CD4-positive, alpha-beta T cell (primary cell): Measurements from ENCODE around the gene CLEC18C. TPM values are rescaled to one million over a fixed set of nuclear protein-coding genes. Genes with fewer than 3 reads are reported as not detected.

ENCODE experiments used
- ATAC-seq: fragments of 200-7000 bp; cut with Tn5 transposase; one replicate; pipeline ENCODE4 v1.10.0; 2022; ENCODE audit warnings: mild to moderate bottlenecking; ENCODE audit not compliant: poor library complexity
- CTCF ChIA-PET: fragments of 350-600 bp; sonication (Branson Sonifier 250); formaldehyde crosslinking; loops from one replicate; lab custom pipeline; 2021; ENCODE audit warnings: antibody characterized with exemption, inconsistent platforms; lab: Charles Lee
- POLR2A ChIA-PET: fragments of 350-600 bp; sonication (Branson Sonifier 250); formaldehyde crosslinking; loops from one replicate; lab custom pipeline; 2021; ENCODE audit warnings: antibody characterized with exemption, inconsistent platforms; lab: Charles Lee
- DNase-seq, 14 experiments: peaks; one replicate each; pipeline ENCODE4 v3.0.0-alpha.2; 2013 to 2020; ENCODE audit warnings: mixed read lengths in 2 of 14
- H3K27ac ChIP-seq, 2 donors: one replicate each; pipeline versions ENCODE4 v1.5.1 to v1.7.0; 2013; ENCODE audit warnings: low read length in 2 of 2, low read depth in 1 of 2, mild to moderate bottlenecking in 1 of 2
- H3K27me3 ChIP-seq, 2 experiments: 1 replicate in 1 of 2; 2 replicates in 1 of 2; pipeline versions ENCODE4 v1.6.1 to v1.7.0; 2013; ENCODE audit warnings: low read length in 2 of 2, control low read depth in 1 of 2, mild to moderate bottlenecking in 1 of 2, moderate library complexity in 1 of 2; ENCODE audit not compliant: insufficient read depth in 2 of 2, control insufficient read depth in 1 of 2
- H3K36me3 ChIP-seq: one replicate; pipeline ENCODE4 v1.6.1; 2013; ENCODE audit warnings: low read length, control low read depth; ENCODE audit not compliant: insufficient read depth
- H3K4me1 ChIP-seq: one replicate; pipeline ENCODE4 v1.6.1; 2013; ENCODE audit warnings: low read length, control low read depth; ENCODE audit not compliant: insufficient read depth
- H3K4me3 ChIP-seq: one replicate; pipeline ENCODE4 v1.5.1; 2013; ENCODE audit warnings: mild to moderate bottlenecking, low read length, moderate library complexity
- H3K9me3 ChIP-seq, 2 experiments: 1 replicate in 1 of 2; 2 replicates in 1 of 2; pipeline versions ENCODE4 v1.6.1 to v1.7.0; 2013; ENCODE audit warnings: low read length in 2 of 2, mild to moderate bottlenecking in 2 of 2, control low read depth in 1 of 2, moderate library complexity in 1 of 2; ENCODE audit not compliant: control insufficient read depth in 1 of 2, insufficient read depth in 1 of 2
- H3K27ac Mint-ChIP-seq: one replicate; pipeline ENCODE4 v1.8.0; 2020; ENCODE audit warnings: mixed read lengths
- H3K27me3 Mint-ChIP-seq: one replicate; pipeline ENCODE4 v1.8.0; 2021; ENCODE audit warnings: mixed read lengths
- H3K36me3 Mint-ChIP-seq: one replicate; pipeline ENCODE4 v1.8.0; 2021; ENCODE audit warnings: low read depth, mixed read lengths
- H3K4me1 Mint-ChIP-seq: one replicate; pipeline ENCODE4 v1.8.0; 2021; ENCODE audit warnings: low read depth, mixed read lengths
- H3K4me3 Mint-ChIP-seq: one replicate; pipeline ENCODE4 v1.8.0; 2020; ENCODE audit warnings: mild to moderate bottlenecking, mixed read lengths
- H3K9me3 Mint-ChIP-seq: one replicate; pipeline ENCODE4 v1.8.0; 2020; ENCODE audit warnings: mixed read lengths
- CTCF ChIP-seq: fragments of 200-600 bp; IDR thresholded peaks from one replicate; pipeline ENCODE4 v1.8.0; 2022; ENCODE audit warnings: antibody characterized with exemption, mild to moderate bottlenecking
- intact Hi-C, 2 experiments: fragments of 100-400 bp; cut with DNase I in 1 of 2; cut with micrococcal nuclease in 1 of 2; formaldehyde crosslinking; loops; one replicate each; pipeline versions ENCODE4 v1.15.1 to v1.9.0; 2023 to 2025; cut with DNase I, micrococcal nuclease
- total RNA-seq, 174 experiments: library from RNA in 2 of 174; stranded (reverse) in 2 of 174; gene quantifications; one replicate each; pipeline ENCODE4 v1.2.3 and lab custom pipeline; 2021 to 2026

CLEC18C gene
- total RNA-seq, 2 experiments from 2014 or later: not detected

- intact Hi-C loops: loop anchor here (10.0 kb wide), 2 partner anchors 494 to 1964 kb away; no protein-coding TSS in a partner anchor
- Mint-ChIP-seq H3K36me3 (peaks cover 6% of the 10 kb centered on the region), H3K9me3 (no peaks in the 10 kb centered on the region), H3K27me3 (no peaks in the 10 kb centered on the region), H3K4me1 (peaks cover 5% of the 10 kb centered on the region), H3K4me3 (no peak overlapping the region), H3K27ac (no peak overlapping the region)
- POLR2A ChIA-PET: no interaction called here
- no peak for DNase-seq
- CTCF ChIA-PET: no interaction called here
- H3K36me3 ChIP-seq: peaks cover 47% of the 10 kb centered on the region
- TF ChIP-seq CTCF: no peak
- no peaks in the 10 kb centered on the region for H3K9me3 ChIP-seq
- H3K4me3 ChIP-seq: no peak overlapping the region
- no peak overlapping the region for H3K27ac ChIP-seq
- H3K4me1 ChIP-seq: no peaks in the 10 kb centered on the region
- H3K27me3 ChIP-seq: no peaks in the 10 kb centered on the region
- no peak for ATAC-seq
Observed at GRCh38 chr16:70160821-70161220, 12.8 kb upstream of the CLEC18C start.

- peak overlapping the region; percentile 5 for H3K27ac Mint-ChIP-seq
- peaks cover 5% of the 10 kb centered on the region for H3K4me1 Mint-ChIP-seq
- H3K27ac ChIP-seq: no peak overlapping the region
- no peak overlapping the region for H3K4me3 ChIP-seq
- no peaks in the 10 kb centered on the region for H3K4me1 ChIP-seq
- CTCF ChIA-PET: no interaction called here
- TF ChIP-seq CTCF: no peak
- H3K36me3 ChIP-seq: peaks cover 42% of the 10 kb centered on the region
- DNase-seq (no peak), ATAC-seq (no peak)
- H3K27me3 Mint-ChIP-seq: no peaks in the 10 kb centered on the region
- intact Hi-C loops: loop anchor here (10.0 kb wide), 2 partner anchors 493 to 1963 kb away; no protein-coding TSS in a partner anchor
- peaks cover 6% of the 10 kb centered on the region for H3K36me3 Mint-ChIP-seq
- POLR2A ChIA-PET: no interaction called here
- no peaks in the 10 kb centered on the region for H3K27me3 ChIP-seq
- no peaks in the 10 kb centered on the region for H3K9me3 ChIP-seq
- no peaks in the 10 kb centered on the region for H3K9me3 Mint-ChIP-seq
- no peak overlapping the region for H3K4me3 Mint-ChIP-seq
Observed at GRCh38 chr16:70161350-70161749, 12.2 kb upstream of the CLEC18C start.

- intact Hi-C loops: loop anchor here (10.0 kb wide), 2 partner anchors 493 to 1963 kb away; no protein-coding TSS in a partner anchor
- H3K27ac Mint-ChIP-seq: peak overlapping the region; percentile 5
- H3K4me3 Mint-ChIP-seq: no peak overlapping the region
- H3K4me1 ChIP-seq: no peaks in the 10 kb centered on the region
- H3K9me3 Mint-ChIP-seq: no peaks in the 10 kb centered on the region
- no peaks in the 10 kb centered on the region for H3K9me3 ChIP-seq
- peaks cover 35% of the 10 kb centered on the region for H3K36me3 ChIP-seq
- H3K27me3 Mint-ChIP-seq: no peaks in the 10 kb centered on the region
- TF ChIP-seq CTCF: no peak
- no peak overlapping the region for H3K4me3 ChIP-seq
- no peak for ATAC-seq
- ChIA-PET CTCF (no interaction called here), POLR2A (no interaction called here)
- no peaks in the 10 kb centered on the region for H3K27me3 ChIP-seq
- peaks cover 5% of the 10 kb centered on the region for H3K4me1 Mint-ChIP-seq
- DNase-seq: no peak
- H3K36me3 Mint-ChIP-seq: peaks cover 6% of the 10 kb centered on the region
- no peak overlapping the region for H3K27ac ChIP-seq
Observed at GRCh38 chr16:70162041-70162451, 11.5 kb upstream of the CLEC18C start.
